ENCODE data around the gene FBLN2.
A peak's percentile ranks its signal among the peaks of the same experiment; 100 is the strongest.

FBLN2 gene

GRCh38 chr3:13605555-13605954 is 56.6 kb downstream of the FBLN2 start:
- DNase-seq (ENCODE audit: low read depth) = no peak

- DNase-seq (ENCODE audit: low read depth) = no peak
Measured at GRCh38 chr3:13607821-13608597, 59.1 kb downstream of the FBLN2 start.

GRCh38 chr3:13608969-13609725 is 60.2 kb downstream of the FBLN2 start:
- no peak for DNase-seq (ENCODE audit: low read depth)

- no peak for DNase-seq (ENCODE audit: low read depth)
Measured at GRCh38 chr3:13610006-13610570, 61.2 kb downstream of the FBLN2 start.

- DNase-seq (ENCODE audit: low read depth) = no peak
Measured at GRCh38 chr3:13611221-13611620, 62.3 kb downstream of the FBLN2 start.

GRCh38 chr3:13612829-13613228 is 63.9 kb downstream of the FBLN2 start:
- DNase-seq (ENCODE audit: low read depth) = peak; percentile 27

GRCh38 chr3:13613343-13614190 is 64.6 kb downstream of the FBLN2 start:
- no peak for DNase-seq (ENCODE audit: low read depth)

GRCh38 chr3:13614607-13615006 is 65.7 kb downstream of the FBLN2 start:
- no peak for DNase-seq (ENCODE audit: low read depth)

GRCh38 chr3:13615019-13615528 is 66.1 kb downstream of the FBLN2 start:
- DNase-seq (ENCODE audit: low read depth) = no peak

- DNase-seq (ENCODE audit: low read depth) = no peak
Measured at GRCh38 chr3:13616359-13616758, 67.4 kb downstream of the FBLN2 start.

- no peak for DNase-seq (ENCODE audit: low read depth)
Measured at GRCh38 chr3:13617097-13617738, 68.3 kb downstream of the FBLN2 start.

GRCh38 chr3:13617981-13618380 is 69.1 kb downstream of the FBLN2 start:
- DNase-seq (ENCODE audit: low read depth) = no peak

GRCh38 chr3:13618836-13619235 is 69.9 kb downstream of the FBLN2 start:
- DNase-seq (ENCODE audit: low read depth) = no peak

GRCh38 chr3:13619661-13620230 is 70.8 kb downstream of the FBLN2 start:
- DNase-seq (ENCODE audit: low read depth) = no peak

GRCh38 chr3:13620281-13620680 is 71.4 kb downstream of the FBLN2 start:
- no peak for DNase-seq (ENCODE audit: low read depth)

GRCh38 chr3:13620776-13621365 is 71.9 kb downstream of the FBLN2 start:
- DNase-seq (ENCODE audit: low read depth) = no peak

GRCh38 chr3:13621381-13622221 is 72.7 kb downstream of the FBLN2 start:
- no peak for DNase-seq (ENCODE audit: low read depth)

- DNase-seq (ENCODE audit: low read depth) = no peak
Measured at GRCh38 chr3:13622356-13622755, 73.4 kb downstream of the FBLN2 start.

GRCh38 chr3:13623101-13623654 is 74.3 kb downstream of the FBLN2 start:
- DNase-seq (ENCODE audit: low read depth) = no peak
